Right ventricle myocardium inferior (tissue), 1 donor: ENCODE results near the gene UMAD1. TPM values are rescaled to one million over a fixed set of nuclear protein-coding genes. Genes with fewer than 3 reads are reported as not detected.

Experiments used
- ATAC-seq: fragments of 200-7000 bp; cut with Tn5 transposase; one replicate; pipeline ENCODE4 v1.9.1; 2020; ENCODE audit warnings: mild to moderate bottlenecking, moderate library complexity
- DNase-seq: peaks from one replicate; pipeline ENCODE4 v3.0.0; 2021; ENCODE audit errors: missing footprints
- intact Hi-C: fragments of 100-400 bp; cut with DNase I; formaldehyde crosslinking; loops from one replicate; pipeline ENCODE4 v1.11.0; 2022
- long read RNA-seq: library from polyadenylated mRNA; unstranded; transcript quantifications from one replicate; pipeline ENCODE4 v2.0.0, GENCODE V29; 2021
- total RNA-seq: library from RNA; stranded (reverse); fragmentation: NEBNext Ultra II Directional; extraction: Animal tissue kit (Norgen Biotek cat#: 25700); gene quantifications from one replicate; pipeline ENCODE4 v1.2.1, GENCODE V29; 2021
- donor health status: DM: no; HTN: yes; CAD: no; lungs with severe emphysema.

The UMAD1 gene
- total RNA-seq: 13.3 TPM
- long read RNA-seq, partial matches to known transcripts: 1 of 6 reads
- long read RNA-seq, other reads (novel, unspliced or antisense): 5 of 6 reads

- intact Hi-C loops: loop anchor here (2.0 to 5.0 kb wide), 3 partner anchors 74 to 577 kb away; partner anchors contain the start of genes GLCCI1 and MIOS
- ATAC-seq: peak; percentile 100
- DNase-seq: peak; percentile 99
Observed at GRCh38 chr7:7640221-7641128, at the start of gene UMAD1. Gene UMAD1 (plus strand): TSS chr7:7640752. CDS start chr7:7673372, 32,620 bp downstream.

GRCh38 chr7:7595451-7595850, 45.1 kb upstream of the UMAD1 start:
- ATAC-seq (no peak), DNase-seq (no peak)
- intact Hi-C loops: loop anchor here (10.0 kb wide), 2 partner anchors 619 to 699 kb away; no protein-coding TSS in a partner anchor

- no peak for ATAC-seq
- no peak for DNase-seq
- intact Hi-C loops: loop anchor here (10.0 kb wide), 2 partner anchors 619 to 699 kb away; no protein-coding TSS in a partner anchor
Observed at GRCh38 chr7:7596176-7596575, 44.4 kb upstream of the UMAD1 start.

- intact Hi-C loops: no loop called here
- DNase-seq (no peak), ATAC-seq (no peak)
Observed at GRCh38 chr7:7607010-7607409, 33.5 kb upstream of the UMAD1 start.

GRCh38 chr7:7609330-7609729, 31.2 kb upstream of the UMAD1 start:
- DNase-seq (no peak), ATAC-seq (no peak)
- intact Hi-C loops: no loop called here

GRCh38 chr7:7612519-7612918, 28.0 kb upstream of the UMAD1 start:
- ATAC-seq (no peak), DNase-seq (no peak)
- intact Hi-C loops: no loop called here

- ATAC-seq (no peak), DNase-seq (no peak)
- intact Hi-C loops: no loop called here
Observed at GRCh38 chr7:7613210-7613609, 27.3 kb upstream of the UMAD1 start.

GRCh38 chr7:7614018-7614741, 26.4 kb upstream of the UMAD1 start:
- ATAC-seq (no peak), DNase-seq (no peak)
- intact Hi-C loops: no loop called here

- ATAC-seq (no peak), DNase-seq (no peak)
- intact Hi-C loops: no loop called here
Observed at GRCh38 chr7:7617550-7617949, 23.0 kb upstream of the UMAD1 start.

GRCh38 chr7:7618410-7618809, 22.1 kb upstream of the UMAD1 start:
- ATAC-seq: no peak
- intact Hi-C loops: no loop called here
- no peak for DNase-seq

GRCh38 chr7:7620236-7620635, 20.3 kb upstream of the UMAD1 start:
- DNase-seq: no peak
- intact Hi-C loops: no loop called here
- ATAC-seq: no peak

GRCh38 chr7:7620644-7621210, 19.8 kb upstream of the UMAD1 start:
- no peak for DNase-seq
- intact Hi-C loops: no loop called here
- ATAC-seq: no peak

- ATAC-seq (no peak), DNase-seq (no peak)
- intact Hi-C loops: no loop called here
Observed at GRCh38 chr7:7628476-7628875, 12.1 kb upstream of the UMAD1 start.

- intact Hi-C loops: no loop called here
- no peak for ATAC-seq
- no peak for DNase-seq
Observed at GRCh38 chr7:7630626-7631329, 9.8 kb upstream of the UMAD1 start.

GRCh38 chr7:7639421-7639820, 1.1 kb upstream of the UMAD1 start:
- DNase-seq: no peak
- intact Hi-C loops: no loop called here
- no peak for ATAC-seq

- intact Hi-C loops: loop anchor here (2.0 to 5.0 kb wide), 3 partner anchors 73 to 577 kb away; partner anchors contain the start of genes GLCCI1 and MIOS
- DNase-seq (peak; percentile 64), ATAC-seq (no peak)
Observed at GRCh38 chr7:7639847-7640220, 718 bp upstream of the UMAD1 start.

- DNase-seq (no peak), ATAC-seq (no peak)
- intact Hi-C loops: loop anchor here (2.0 to 5.0 kb wide), 3 partner anchors 74 to 576 kb away; partner anchors contain the start of genes GLCCI1 and MIOS
Observed at GRCh38 chr7:7641129-7641663, 644 bp downstream of the UMAD1 start.

GRCh38 chr7:7642081-7642480, 1.5 kb downstream of the UMAD1 start:
- DNase-seq: no peak
- ATAC-seq: no peak
- intact Hi-C loops: loop anchor here (5.0 kb wide), 1 partner anchor 575 kb away; no protein-coding TSS in a partner anchor
